Suppressor macrophage (primary cell): ENCODE data around the gene TGM2.

Experiments used
- DNase-seq, 4 experiments: peaks; one replicate each; pipeline ENCODE4 v3.0.0-alpha.2; 2020 to 2022

The TGM2 gene

GRCh38 chr20:38159957-38160756 is 4.9 kb downstream of the TGM2 start:
- no peak for DNase-seq

DNA sequence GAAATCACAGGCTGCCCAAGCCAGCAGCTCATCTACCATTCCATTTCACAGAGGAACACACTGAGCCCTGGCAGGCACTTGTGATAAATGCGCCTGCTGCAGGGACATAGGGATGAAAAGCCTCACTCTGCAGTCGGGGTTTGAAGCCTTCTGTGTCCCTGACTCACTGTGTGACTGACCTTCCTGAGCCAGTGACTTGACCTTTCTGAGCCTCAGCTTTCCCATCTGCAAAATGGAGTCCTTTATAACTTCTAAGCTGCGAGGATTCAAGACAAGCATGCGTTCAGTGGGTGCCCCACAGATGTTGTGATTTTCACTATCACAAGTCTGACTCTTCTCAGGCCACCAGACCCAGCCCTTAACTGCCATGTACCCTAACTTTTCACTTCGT is 5.5 kb downstream of the TGM2 start:
- no peak for DNase-seq

- DNase-seq: no peak
Observed at GRCh38 chr20:38158701-38159351, 6.2 kb downstream of the TGM2 start.

- no peak for DNase-seq
Observed at GRCh38 chr20:38157635-38158495, 7.2 kb downstream of the TGM2 start.

DNA sequence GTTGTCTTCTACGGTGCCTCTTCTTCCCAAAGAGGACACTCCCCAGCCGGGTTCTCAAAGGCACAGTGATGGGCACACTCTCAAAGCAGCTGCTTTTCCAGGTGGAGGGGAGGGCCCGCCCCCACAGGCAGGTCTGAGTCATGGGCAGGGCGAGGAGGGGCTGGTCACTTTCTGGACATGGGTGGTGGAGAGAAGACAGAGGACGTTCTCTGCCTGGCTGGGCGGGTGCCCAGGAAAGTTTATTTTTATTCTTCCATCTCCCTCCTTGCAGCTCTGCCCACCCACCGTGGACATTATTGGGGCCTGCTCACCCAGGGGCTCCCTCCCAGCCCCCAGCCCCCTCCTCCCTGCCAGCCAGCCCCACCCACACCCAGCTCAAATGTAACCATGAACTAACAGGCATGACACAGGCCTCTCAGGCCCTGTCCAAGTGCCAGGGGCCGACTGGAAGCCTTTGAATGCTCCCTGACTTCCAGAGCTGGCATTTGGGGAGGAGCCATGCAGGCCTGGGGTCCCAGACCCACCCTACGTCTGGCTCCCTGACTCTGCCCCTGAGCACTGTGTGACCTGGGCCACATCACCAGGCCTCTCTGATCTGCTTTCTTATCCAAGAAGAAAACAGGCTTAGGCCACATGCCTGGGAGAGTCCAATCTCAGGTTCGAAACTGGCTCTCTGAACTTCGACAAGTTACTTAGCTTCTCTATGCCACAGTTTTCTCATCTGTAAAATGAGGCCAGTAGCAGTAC is 8.0 kb downstream of the TGM2 start:
- DNase-seq: no peak

DNA sequence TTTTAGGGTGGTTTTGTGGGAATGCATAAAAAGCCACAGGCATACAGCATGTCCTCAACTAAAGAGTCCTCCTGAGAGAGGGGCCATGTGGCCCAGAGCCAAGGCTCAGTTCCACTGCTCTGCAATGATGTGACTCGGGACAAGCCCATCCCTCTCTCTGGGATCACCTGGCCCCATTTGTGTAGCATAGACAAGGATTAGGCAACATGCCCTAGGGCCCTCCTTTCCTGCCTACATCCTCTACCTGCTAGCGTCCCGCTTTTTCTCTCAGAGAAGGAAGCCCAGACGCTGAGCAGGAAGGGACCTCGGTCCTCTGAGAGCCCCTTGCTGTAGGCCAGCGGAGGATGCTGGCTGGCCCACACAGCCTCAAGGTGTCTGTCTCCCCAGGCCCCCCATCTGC is 8.8 kb downstream of the TGM2 start:
- no peak for DNase-seq

- DNase-seq: no peak
Observed at GRCh38 chr20:38155811-38156210, 9.3 kb downstream of the TGM2 start.

- DNase-seq: no peak
Observed at GRCh38 chr20:38153401-38153800, 11.7 kb downstream of the TGM2 start.

DNA sequence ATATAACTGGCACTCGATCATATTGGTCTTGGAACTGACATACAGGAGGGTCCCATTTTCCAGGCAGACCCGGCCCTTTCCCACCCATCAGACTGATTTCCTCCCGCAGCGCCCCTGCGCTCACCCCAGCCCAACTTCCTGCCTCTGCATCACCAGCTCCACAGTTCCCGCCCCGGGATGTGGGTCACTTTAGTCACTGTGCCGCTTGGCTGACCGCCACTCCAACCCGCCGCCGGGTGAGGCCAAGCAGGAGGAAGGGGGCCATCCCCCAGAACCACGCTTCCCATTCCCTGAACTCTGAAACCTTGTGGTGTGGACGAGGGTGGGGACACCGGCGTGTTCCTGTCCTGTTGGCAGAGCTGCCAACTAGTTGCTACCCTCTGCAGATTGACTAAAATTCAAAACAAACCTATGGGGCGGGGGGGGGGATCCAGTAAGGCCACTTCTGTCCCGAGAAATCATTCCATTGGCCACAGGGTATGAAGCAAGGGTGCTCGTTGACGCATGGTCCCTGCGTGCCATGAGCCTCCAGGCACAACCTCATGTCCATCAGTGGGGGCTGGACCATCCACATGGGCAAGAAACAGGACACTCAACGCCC is 12.3 kb downstream of the TGM2 start:
- DNase-seq: peak; percentile 88 to 95 (median 92)

DNA sequence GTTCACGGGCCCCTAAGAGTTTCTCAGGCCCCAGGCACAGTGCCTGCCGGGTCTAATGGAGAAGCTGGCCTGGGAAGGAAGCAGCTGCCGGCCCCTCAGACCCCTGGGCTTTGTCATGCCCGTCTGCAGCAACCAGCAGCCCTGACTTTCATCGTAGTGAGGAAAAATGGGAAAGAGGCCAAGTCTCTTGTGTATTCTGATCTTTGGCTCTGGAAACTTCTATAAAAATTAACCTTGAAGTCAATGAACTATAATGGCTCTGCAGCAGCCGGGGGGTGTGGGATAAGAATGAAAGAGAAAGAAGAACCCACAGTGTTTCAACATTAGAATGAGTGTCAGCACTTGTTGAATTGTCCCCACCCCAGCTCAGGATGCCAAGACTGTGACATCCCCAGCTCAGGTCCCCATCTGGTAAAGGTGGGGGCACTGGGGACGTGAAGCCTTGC is 12.9 kb downstream of the TGM2 start:
- peak; percentile 60 to 83 (median 66) for DNase-seq

GRCh38 chr20:38151455-38151854 is 13.6 kb downstream of the TGM2 start:
- DNase-seq: no peak

- no peak for DNase-seq
Observed at GRCh38 chr20:38150335-38151170, 14.5 kb downstream of the TGM2 start.

DNA sequence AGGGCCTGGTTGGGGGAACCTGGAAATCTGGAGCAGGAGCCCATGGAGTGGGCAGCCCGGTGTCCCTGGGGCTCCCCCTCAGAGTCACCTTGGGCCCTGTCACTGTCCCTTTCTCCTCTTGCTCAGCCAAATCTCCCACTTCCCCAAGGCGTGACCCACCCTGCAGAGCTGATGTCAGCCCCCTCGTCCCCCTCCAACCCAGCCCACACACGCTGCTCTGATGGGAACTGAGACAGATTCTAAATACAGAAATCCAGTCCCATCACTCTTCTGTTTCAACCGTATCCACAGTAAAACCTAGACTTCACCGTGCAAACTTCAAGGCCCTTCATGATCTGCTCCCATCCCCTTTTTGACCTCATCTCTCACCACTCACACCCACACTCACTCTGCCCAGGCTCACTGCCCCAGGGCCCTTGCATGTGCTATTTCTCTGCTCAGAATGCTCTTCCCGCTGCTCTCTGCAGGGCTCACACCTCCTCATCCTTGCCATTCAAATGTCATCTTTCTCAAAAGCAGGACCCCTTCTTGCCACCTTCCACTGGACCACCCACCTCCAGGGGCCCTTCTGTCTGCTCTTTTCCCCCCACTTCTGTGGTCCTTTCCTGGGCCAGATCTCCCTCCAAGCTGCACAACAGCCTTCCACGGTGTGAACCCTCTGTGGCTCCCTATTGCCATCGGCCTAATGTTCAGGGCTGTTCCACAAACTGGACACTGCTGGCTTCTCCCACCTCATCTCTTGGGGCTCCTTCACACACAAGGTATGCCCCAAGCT is 16.6 kb downstream of the TGM2 start:
- DNase-seq: peak; percentile 71 to 89 (median 86)

- DNase-seq: no peak
Observed at GRCh38 chr20:38147751-38148150, 17.3 kb downstream of the TGM2 start.

DNA sequence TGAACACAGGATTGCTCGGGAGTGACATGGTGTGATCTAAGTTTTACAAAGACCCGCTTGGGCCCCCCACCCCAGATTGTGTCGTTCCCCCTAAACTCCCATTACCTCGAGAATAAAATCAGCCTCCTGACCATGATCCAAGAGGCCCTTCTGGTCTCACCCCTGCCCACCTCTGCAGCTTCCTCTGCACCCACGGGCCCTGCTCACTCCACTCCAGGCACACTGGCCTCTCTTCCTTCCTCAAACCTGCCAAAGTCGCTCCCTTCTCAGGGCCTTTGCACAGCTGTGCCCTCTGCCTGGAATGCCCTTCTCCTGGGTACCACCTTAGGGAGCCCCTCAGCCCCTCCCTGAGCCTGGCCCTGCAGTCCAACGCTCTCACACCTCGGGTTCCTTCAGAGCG is 17.9 kb downstream of the TGM2 start:
- DNase-seq: peak; percentile 49 to 86 (median 80)

DNA sequence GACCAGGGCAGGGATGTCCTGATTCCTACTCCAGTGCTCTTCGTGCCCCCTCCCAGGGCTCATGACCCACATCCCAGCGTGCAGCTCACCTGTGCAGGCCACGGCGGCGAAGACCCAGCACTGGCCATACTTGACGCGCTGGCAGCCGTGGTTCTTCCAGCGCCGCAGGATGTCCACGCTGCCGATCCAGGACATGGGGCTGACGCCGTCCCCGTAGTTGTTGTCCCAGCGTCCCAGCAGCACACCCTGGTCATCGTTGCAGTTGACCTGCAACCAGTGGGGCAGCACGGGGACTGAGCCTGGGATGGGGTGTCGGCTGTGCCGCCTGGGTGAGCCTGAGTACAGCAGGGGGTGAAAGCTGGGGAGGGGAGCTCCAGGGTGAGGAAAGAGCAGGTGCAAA is 18.4 kb downstream of the TGM2 start:
- no peak for DNase-seq

GRCh38 chr20:38146156-38146555 is 18.9 kb downstream of the TGM2 start:
- no peak for DNase-seq

- no peak for DNase-seq
Observed at GRCh38 chr20:38145729-38146075, 19.4 kb downstream of the TGM2 start.

DNA sequence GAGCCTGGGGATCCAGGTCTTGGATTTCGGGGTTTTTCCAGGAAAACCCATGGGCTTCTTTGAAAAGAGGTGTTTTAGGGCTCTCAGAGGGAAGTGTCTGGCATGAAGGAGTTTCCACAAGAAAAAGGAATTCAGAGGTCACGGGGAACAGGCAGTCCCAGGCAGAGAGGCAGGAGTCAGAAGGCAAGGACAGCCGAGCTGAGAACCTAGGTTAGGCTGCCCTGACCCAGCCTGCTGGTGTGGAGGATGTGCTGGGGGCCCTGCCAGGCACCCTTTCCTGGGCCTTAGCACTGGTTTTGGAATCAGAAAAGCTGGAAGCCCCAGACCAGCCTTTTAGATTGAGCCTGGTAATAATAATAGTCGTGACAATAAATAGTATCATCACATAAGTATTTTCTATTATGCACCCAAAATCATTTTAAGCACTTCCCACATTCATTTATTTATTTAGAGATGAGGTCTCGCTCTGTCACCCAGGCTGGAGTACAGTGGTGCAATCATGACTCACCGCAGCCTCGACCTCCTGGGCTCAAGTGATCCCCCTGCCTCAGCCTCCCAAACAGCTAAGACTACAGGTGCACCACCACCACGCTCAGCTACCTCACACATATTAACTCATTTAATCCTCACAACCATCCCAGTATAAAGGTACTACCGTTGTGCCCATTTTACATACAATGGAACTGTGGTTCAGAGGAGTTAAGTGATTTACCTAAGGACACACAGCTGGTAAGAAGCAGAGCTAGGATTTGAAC is 19.9 kb downstream of the TGM2 start:
- peak in 3 of 4 experiments; percentile 42 to 58 (median 47) for DNase-seq

DNA sequence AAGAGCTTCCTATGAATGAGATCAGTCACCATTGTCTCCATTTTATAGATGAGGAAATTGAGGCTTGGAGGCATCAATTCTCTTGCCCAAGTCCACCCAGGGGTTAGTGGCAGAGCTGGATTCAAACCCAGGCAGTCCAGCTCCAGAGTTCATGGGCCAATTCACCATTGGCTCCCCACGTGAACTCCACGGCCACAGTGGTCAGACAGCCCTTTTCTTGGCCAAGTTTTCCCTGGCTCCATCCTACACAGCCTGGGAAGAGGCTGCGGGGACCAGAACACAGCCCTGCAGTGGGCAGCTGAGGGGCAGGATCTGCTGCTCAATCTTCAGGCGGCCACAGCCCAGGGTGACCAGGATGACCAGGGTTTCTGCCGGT is 20.5 kb downstream of the TGM2 start:
- DNase-seq: no peak
